IPS-11a (cell line): Measurements from ENCODE around the gene CAV2.
"Not testable (repeated sequence)": the region's sequence is repeated elsewhere in the genome, so short reads cannot be mapped to it uniquely, and the experiment has no call there.

Source experiments
- H3K4me3 ChIP-seq: one replicate; pipeline ENCODE4 v1.5.1; 2013; ENCODE audit warnings: low read depth, low read length, control low read depth

CAV2 gene

DNA sequence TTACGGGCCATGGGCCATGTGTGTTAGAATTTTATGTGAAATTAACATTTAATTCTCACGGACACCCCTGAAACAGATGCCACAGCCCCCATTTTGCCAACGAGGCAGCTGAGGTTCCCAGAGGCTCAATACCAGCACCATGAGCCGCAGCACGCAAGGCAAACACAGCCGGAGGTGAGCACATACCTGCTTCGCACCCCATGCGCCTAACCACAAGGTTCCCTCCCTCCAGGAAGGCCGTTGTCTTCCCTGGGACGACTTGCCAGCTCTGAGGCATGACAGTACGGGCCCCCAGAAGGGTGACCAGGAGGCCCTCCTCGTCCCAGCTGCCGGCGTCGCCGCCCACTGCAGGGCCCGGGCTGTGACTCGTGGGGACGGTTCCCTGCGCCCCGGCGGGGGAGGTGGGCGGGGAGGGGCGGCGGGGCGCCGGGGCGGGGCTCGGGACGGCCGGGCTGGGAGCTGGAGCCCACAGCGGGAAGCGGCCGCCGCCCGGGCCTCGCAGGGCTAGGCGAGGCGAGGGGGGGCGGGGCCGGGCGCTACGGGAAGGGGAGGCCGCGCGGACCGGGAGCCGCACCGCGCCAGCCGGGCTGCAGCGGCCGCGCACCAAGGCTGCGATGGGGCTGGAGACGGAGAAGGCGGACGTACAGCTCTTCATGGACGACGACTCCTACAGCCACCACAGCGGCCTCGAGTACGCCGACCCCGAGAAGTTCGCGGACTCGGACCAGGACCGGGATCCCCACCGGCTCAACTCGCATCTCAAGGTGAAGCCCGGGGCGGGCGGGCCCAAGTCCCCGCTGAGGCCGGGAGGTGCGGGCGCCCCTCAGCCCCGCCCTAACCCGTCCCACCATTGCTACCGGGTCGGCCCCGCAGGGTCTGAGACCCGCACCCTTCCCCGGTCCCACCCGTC, at the start of gene CAV2:
TSS of gene CAV2 (plus strand) at position 571 of the 910 bp plus-strand sequence. CDS start at position 615, 44 bp downstream.
- peak within 1 kb of the TSS; percentile 54 for H3K4me3 ChIP-seq

DNA sequence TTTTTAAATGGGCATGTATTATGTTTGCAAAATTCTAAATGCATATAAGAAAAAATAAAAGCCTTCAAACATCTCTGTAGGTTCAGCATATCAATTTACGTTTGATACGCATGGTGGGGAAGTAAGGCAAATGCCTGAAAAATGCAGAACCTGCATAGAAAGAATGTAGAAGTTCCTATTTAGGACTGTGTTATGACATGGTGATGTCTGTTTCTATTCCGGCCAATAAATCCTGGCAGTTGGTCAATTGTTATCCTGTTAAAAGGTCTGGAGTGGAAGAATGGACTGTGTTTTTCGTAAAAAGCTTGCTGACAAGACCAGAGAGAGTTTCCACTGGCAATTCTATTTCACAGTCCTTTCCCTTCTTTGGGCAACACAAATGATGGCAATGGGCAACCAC, 49.6 kb upstream of the CAV2 start:
- no peak overlapping the region for H3K4me3 ChIP-seq

- no peak overlapping the region for H3K4me3 ChIP-seq
These were observed 47.4 kb upstream of the CAV2 start for GRCh38 chr7:116451957-116452729.

GRCh38 chr7:116454377-116454776, 45.2 kb upstream of the CAV2 start:
- H3K4me3 ChIP-seq: no peak overlapping the region

- no peak overlapping the region for H3K4me3 ChIP-seq
These were observed 44.5 kb upstream of the CAV2 start for GRCh38 chr7:116455009-116455408.

DNA sequence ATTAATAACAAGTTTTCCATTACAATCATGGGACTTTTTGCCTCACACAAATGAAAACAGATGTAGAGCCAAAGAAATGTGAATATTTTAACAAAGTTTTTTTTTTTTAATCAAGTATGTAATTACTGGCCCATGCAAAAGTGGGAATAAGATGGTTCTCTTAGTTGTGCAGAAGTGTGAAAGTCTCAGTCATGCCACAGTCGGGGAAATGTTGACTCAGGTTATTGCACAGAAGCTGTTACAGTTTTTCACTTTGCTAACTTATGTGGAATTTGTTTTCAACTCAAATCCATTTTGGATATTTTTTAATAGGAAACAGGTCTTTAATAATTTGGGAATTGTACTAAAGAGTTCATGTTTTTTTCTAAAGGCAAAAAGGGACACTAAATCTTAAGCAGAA, 44.0 kb upstream of the CAV2 start:
- H3K4me3 ChIP-seq: no peak overlapping the region

DNA sequence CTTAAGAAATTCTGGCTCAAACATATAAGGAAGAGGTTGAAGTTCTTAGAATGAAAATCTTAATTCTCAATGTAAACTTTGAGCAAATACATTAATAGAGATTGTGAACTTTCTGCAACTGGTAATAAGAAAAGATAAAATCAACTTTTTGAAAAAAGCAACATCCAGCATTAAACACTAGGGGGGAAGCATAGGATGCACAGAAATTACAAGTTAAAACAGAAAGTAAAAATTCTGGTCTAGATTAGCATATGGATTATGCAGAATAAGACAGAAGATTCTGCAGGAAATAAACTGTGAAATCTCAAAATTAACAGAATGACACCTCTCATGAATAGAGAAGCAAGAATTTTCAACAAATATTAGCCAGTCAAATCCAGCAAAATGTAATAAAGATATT, 38.0 kb upstream of the CAV2 start:
- no peak overlapping the region for H3K4me3 ChIP-seq

- no peak overlapping the region for H3K4me3 ChIP-seq
These were observed 35.6 kb upstream of the CAV2 start for GRCh38 chr7:116463956-116464355.

DNA sequence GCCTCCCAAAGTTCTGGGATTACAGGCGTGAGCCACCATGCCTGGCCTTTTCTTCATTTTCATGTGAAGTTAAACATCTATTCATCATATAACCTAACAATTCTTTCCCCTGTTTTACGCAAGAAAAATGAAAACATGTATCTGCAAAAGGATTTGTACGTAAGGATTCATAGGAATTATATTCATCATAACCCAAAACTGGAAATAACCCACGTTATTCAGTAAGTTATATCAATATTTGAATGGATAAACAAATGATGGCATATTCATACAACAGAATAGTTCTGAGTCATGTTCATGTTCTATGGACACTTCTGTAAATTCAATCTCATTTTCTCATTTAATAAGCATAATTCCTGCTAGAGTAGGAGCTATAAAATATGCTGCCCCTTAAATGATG, 35.2 kb upstream of the CAV2 start:
- H3K4me3 ChIP-seq: no peak overlapping the region

DNA sequence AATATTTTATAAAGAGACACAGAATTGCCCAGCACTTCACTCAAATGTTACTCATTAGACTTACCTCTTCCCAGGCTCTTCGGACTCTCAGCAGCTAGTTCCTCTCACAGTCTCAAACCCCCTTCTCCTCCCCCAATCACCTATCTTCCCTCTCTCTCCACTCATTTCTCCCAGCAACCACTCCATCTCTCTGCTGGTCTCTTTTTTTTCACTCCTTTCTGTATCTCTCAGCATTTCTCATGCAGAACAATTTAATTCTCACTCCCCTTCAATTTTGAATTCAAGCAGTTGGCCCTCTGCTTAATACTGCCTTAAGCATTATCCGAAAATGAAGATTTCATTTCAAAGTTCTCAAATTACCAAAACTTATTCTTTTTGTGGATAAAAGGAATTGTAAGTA, 34.4 kb upstream of the CAV2 start:
- H3K4me3 ChIP-seq: no peak overlapping the region

- H3K4me3 ChIP-seq: no peak overlapping the region
These were observed 31.0 kb upstream of the CAV2 start for GRCh38 chr7:116468534-116468933.

DNA sequence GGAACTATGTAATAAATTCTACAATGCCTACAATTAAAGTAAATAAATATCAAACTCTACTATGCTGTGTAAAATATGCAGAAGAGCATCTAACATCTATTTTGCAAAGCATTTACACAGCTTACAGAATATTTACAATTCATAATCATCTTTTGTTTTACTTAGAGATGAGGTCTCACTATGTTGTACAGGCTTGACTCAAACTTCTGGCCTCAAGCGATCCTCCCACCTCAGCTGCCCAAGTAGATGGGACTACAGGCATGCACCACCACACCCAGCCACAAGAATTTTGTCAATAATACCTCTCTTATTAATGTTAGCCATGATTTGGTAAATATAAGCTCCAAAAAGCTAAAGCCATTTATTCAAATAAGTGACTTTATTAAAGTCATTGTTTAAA, 21.9 kb upstream of the CAV2 start:
- H3K4me3 ChIP-seq: no peak overlapping the region

GRCh38 chr7:116478834-116479233, 20.7 kb upstream of the CAV2 start:
- no peak overlapping the region for H3K4me3 ChIP-seq

GRCh38 chr7:116483271-116483942, 16.1 kb upstream of the CAV2 start:
- no peak overlapping the region for H3K4me3 ChIP-seq

- not testable (repeated sequence) for H3K4me3 ChIP-seq
These were observed 15.1 kb upstream of the CAV2 start for GRCh38 chr7:116484389-116484788.

- no peak overlapping the region for H3K4me3 ChIP-seq
These were observed 11.5 kb upstream of the CAV2 start for GRCh38 chr7:116487907-116488521.

GRCh38 chr7:116490351-116490750, 9.2 kb upstream of the CAV2 start:
- H3K4me3 ChIP-seq: no peak overlapping the region

DNA sequence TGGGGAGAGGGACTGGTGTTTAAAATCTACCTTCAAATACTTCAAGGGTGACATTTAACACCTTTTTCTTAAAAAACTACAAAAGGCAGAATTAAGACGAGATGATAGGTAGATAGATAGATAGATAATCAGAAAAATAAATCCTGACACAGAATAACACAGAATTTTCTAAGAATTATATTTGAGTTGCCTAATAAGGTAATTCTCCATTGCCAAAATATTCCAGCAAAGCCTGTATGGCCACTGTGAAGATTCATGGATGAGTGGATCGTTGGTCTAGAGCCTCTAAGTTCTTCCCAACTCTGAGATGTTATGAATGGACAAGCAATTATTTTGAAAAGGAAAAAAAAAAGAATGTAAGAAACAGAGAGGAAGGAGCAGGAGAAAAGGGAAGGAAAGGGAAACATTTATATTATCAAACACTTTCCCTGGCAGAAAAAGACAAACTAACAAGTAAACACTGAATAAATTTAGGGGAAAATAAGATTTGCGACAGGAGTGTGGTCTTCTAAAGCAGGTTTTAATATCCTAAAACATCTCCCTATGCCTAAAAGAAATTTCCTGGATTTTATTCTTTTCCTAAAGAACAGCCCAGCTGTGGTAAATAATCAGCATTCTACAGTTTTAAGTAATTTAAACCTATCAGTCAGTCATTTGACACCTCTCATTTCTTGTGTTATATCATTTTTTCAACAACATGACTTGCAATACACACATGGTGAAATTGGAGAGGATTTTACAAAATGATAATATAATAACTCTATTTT, 7.5 kb upstream of the CAV2 start:
- no peak overlapping the region for H3K4me3 ChIP-seq

GRCh38 chr7:116492654-116493109, 6.9 kb upstream of the CAV2 start:
- no peak overlapping the region for H3K4me3 ChIP-seq

- H3K4me3 ChIP-seq: no peak overlapping the region
These were observed 6.1 kb upstream of the CAV2 start for GRCh38 chr7:116493449-116493848.
